Stimulated activated memory B cell treated with anti-CD40 and anti-IgM and Interleukin-4, amounts not matched to agents 10 μg/mL and 1 μg/mL and 100 μg/mL, for 72 hours (primary cell): ENCODE data around the gene HOXA3.
A peak's percentile ranks its signal among the peaks of the same experiment; 100 is the strongest.

Experiments used
- ATAC-seq: fragments of 150-1000 bp; cut with Tn5 transposase; 2 replicates; pipeline ENCODE4 v1.10.0; 2021
- H3K27ac Mint-ChIP-seq: one replicate; pipeline ENCODE4 v1.8.0; 2022; ENCODE audit warnings: mild to moderate bottlenecking, mixed read lengths
- H3K27me3 Mint-ChIP-seq: one replicate; pipeline ENCODE4 v1.8.0; 2022; ENCODE audit warnings: mixed read lengths
- H3K36me3 Mint-ChIP-seq: one replicate; pipeline ENCODE4 v1.8.0; 2022; ENCODE audit warnings: mixed read lengths
- H3K4me1 Mint-ChIP-seq: one replicate; pipeline ENCODE4 v1.8.0; 2022; ENCODE audit warnings: mixed read lengths
- H3K4me3 Mint-ChIP-seq: one replicate; pipeline ENCODE4 v1.8.0; 2022; ENCODE audit warnings: mild to moderate bottlenecking, moderate library complexity, mixed read lengths
- H3K9me3 Mint-ChIP-seq: one replicate; pipeline ENCODE4 v1.8.0; 2022; ENCODE audit warnings: mixed read lengths

Gene HOXA3

GRCh38 chr7:27165996-27166530 is 13.7 kb upstream of the HOXA3 start:
- peak overlapping the region; percentile 29 for H3K4me3 Mint-ChIP-seq
- peaks cover 76% of the 10 kb centered on the region for H3K27me3 Mint-ChIP-seq
- no peaks in the 10 kb centered on the region for H3K36me3 Mint-ChIP-seq
- no peak for ATAC-seq
- peaks cover 10% of the 10 kb centered on the region for H3K4me1 Mint-ChIP-seq
- no peaks in the 10 kb centered on the region for H3K9me3 Mint-ChIP-seq
- H3K27ac Mint-ChIP-seq: no peak overlapping the region

DNA sequence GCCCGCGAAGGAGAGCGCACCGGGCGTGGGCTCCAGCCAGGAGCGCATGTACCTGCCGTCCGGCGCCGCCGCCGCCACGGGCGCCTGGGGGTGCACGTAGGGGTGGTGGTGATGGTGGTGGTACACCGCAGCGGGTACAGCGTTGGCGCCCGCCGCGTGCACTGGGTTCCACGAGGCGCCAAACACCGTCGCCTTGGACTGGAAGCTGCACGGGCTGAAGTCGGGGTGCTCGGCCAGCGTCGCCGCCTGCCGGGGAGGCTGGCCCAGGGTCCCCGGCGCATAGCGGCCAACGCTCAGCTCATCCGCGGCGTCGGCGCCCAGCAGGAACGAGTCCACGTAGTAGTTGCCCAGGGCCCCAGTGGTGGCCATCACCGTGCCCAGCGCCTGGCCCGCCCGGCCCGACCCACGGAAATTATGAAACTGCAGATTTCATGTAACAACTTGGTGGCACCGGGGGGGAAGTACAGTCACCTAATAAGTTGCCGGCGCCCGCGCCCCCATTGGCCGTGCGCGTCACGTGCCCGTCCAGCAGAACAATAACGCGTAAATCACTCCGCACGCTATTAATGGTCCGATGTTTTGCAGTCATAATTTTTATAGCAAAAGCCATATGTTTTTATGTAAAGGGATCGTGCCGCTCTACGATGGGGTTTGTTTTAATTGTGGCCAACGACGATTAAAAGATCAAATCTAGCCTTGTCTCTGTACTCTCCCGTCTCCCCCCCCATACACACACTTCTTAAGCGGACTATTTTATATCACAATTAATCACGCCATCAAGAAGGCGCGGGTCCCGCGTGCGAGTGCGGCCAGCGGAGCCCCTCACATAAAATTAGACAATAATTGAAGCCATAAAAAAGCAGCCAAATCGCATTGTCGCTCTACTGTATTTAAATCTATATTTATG is 13.0 kb upstream of the HOXA3 start, which contains the start of gene HOXA9:
TSS of gene HOXA9 (minus strand) at position 449 of the 907 bp plus-strand sequence. CDS start at position 369, 80 bp downstream.
- Mint-ChIP-seq H3K4me1 (peaks cover 14% of the 10 kb centered on the region), H3K9me3 (no peaks in the 10 kb centered on the region), H3K27ac (no peak within 1 kb of the TSS), H3K27me3 (peaks cover 73% of the 10 kb centered on the region), H3K36me3 (no peaks in the 10 kb centered on the region), H3K4me3 (peak within 1 kb of the TSS; percentile 31)
- ATAC-seq: no peak

- peak overlapping the region; percentile 31 for H3K4me3 Mint-ChIP-seq
- peaks cover 76% of the 10 kb centered on the region for H3K27me3 Mint-ChIP-seq
- ATAC-seq: no peak
- no peaks in the 10 kb centered on the region for H3K36me3 Mint-ChIP-seq
- no peak overlapping the region for H3K27ac Mint-ChIP-seq
- H3K4me1 Mint-ChIP-seq: peaks cover 14% of the 10 kb centered on the region
- H3K9me3 Mint-ChIP-seq: no peaks in the 10 kb centered on the region
Observed at GRCh38 chr7:27164367-27165088, 12.1 kb upstream of the HOXA3 start.

- Mint-ChIP-seq H3K9me3 (no peaks in the 10 kb centered on the region), H3K36me3 (no peaks in the 10 kb centered on the region), H3K4me1 (peaks cover 14% of the 10 kb centered on the region), H3K4me3 (peak overlapping the region; percentile 9), H3K27ac (no peak overlapping the region), H3K27me3 (peaks cover 77% of the 10 kb centered on the region)
- ATAC-seq: no peak
Observed at GRCh38 chr7:27164045-27164366, 11.6 kb upstream of the HOXA3 start.

DNA sequence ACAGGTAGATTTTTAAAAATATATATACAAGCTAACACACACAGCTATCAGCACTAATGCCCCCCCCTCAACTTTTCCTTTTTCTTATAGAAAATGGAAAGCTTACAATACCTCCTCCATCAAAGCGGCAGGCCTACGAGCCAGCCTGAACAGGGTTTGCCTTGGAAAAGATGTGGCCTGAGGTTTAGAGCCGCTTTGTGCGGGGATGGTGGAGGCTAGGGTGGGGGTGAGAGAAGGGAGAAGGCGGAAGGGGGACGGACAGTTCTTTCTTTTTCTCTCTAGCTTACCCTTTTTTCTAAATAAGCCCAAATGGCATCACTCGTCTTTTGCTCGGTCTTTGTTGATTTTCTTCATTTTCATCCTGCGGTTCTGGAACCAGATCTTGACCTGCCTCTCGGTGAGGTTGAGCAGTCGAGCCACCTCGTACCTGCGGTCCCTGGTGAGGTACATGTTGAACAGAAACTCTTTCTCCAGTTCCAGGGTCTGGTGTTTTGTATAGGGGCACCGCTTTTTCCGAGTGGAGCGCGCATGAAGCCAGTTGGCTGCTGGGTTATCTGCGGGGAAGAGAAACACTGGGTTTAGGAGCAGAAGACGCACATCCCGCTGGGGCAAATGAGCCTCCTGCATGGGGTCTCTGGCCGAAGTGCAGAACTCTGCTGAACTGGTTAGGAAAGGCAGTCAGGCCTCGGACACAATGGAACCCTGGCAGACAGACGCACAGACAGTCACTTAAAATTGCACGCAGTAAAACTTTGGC is 11.1 kb upstream of the HOXA3 start:
- H3K27me3 Mint-ChIP-seq: peaks cover 77% of the 10 kb centered on the region
- no peak overlapping the region for H3K27ac Mint-ChIP-seq
- H3K36me3 Mint-ChIP-seq: no peaks in the 10 kb centered on the region
- no peaks in the 10 kb centered on the region for H3K9me3 Mint-ChIP-seq
- no peak for ATAC-seq
- H3K4me3 Mint-ChIP-seq: no peak overlapping the region
- H3K4me1 Mint-ChIP-seq: peaks cover 8% of the 10 kb centered on the region

GRCh38 chr7:27162561-27163287 is 10.3 kb upstream of the HOXA3 start:
- Mint-ChIP-seq H3K27ac (no peak overlapping the region), H3K9me3 (peaks cover 6% of the 10 kb centered on the region), H3K4me1 (peaks cover 11% of the 10 kb centered on the region), H3K4me3 (no peak overlapping the region), H3K36me3 (no peaks in the 10 kb centered on the region), H3K27me3 (peaks cover 77% of the 10 kb centered on the region)
- no peak for ATAC-seq

DNA sequence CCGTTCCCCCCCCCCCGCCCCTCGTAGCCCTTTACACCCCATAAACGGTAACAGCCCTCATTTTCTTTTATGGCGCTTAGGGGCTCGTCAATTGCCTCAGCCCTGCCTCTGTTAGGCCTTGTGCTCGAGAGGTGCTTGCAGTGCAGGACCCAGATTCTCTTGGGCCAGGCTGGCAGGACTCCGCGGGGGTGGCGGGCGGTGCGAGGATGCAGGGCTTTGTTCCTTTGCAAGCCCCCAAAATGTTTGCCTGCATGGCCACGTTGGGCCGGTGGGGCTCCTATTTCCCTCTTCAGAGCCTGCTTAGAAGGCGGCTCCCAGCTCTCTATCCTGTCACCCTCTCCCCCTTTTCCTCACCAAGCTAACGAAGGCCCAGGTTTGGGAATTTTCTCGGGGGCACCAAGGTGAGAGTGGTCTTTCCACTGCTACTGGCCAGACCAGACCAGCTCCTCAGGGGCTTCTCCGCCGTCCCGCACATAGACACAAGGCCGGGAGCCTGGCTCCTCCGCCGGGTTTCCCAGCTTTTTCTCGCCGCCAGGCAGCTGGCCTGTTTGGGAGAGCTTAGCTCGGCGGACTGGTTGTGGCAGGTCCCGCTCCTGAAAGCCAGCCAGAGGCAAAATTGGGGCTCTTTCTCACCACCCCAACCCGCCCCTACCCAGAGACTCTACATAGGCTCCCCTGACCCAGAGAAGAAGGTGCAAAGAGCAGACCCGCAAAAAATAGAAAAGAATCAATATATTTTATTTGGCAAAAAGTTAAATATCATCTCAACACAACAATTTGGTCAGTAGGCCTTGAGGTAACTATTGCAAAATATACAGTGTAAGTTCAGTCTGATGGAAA is 9.6 kb upstream of the HOXA3 start:
- Mint-ChIP-seq H3K9me3 (peaks cover 6% of the 10 kb centered on the region), H3K27ac (no peak overlapping the region), H3K36me3 (no peaks in the 10 kb centered on the region), H3K4me1 (peaks cover 13% of the 10 kb centered on the region), H3K27me3 (peaks cover 77% of the 10 kb centered on the region), H3K4me3 (peak overlapping the region; percentile 34)
- ATAC-seq: no peak

- Mint-ChIP-seq H3K4me3 (peak overlapping the region; percentile 74), H3K9me3 (peaks cover 6% of the 10 kb centered on the region), H3K36me3 (no peaks in the 10 kb centered on the region), H3K27ac (no peak overlapping the region), H3K27me3 (peaks cover 80% of the 10 kb centered on the region), H3K4me1 (peaks cover 13% of the 10 kb centered on the region)
- no peak for ATAC-seq
Observed at GRCh38 chr7:27161214-27161720, 8.9 kb upstream of the HOXA3 start.

DNA sequence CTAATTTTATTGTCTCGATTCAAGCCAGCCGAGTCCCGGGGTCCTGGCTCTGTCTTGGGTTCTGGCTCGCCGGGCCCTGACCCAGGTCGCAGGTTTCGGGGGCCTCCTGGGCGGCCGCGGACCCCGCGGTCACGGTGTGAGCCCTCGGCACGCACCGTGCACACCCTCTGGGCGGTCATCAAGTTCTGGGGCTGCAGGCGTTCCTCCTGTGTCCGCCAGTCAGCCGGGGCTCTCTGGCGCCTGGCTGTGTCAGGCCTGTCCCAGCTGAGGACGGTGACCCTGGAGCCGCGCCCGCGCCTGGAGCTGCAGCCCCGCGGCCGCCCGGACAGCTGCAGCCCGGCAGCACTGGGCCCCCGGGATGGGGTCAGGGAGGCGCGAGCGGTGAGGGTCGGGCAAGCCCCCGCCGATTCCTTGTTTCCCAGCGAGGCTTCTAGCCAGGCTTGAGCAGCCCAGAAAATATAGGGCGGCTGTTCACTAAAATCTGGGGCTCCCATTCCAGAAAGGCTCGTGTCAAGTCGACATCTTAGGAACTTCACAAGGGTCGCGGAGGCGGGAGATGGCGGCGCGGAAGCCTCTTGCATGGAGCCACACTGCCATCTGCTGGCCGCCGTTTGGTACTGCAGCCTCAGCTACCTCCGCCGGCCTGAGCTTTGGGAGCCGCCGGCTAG is 8.3 kb upstream of the HOXA3 start:
- H3K4me1 Mint-ChIP-seq: peaks cover 14% of the 10 kb centered on the region
- no peak overlapping the region for H3K27ac Mint-ChIP-seq

GRCh38 chr7:27160145-27160545 is 7.8 kb upstream of the HOXA3 start:
- peaks cover 19% of the 10 kb centered on the region for H3K4me1 Mint-ChIP-seq
- H3K4me3 Mint-ChIP-seq: peak overlapping the region; percentile 74
- H3K36me3 Mint-ChIP-seq: no peaks in the 10 kb centered on the region
- ATAC-seq: peak; percentile 48
- H3K27me3 Mint-ChIP-seq: peaks cover 92% of the 10 kb centered on the region
- peaks cover 6% of the 10 kb centered on the region for H3K9me3 Mint-ChIP-seq
- H3K27ac Mint-ChIP-seq: no peak overlapping the region

More for the DNA sequence above, 8.3 kb upstream of the HOXA3 start:
- H3K4me3 Mint-ChIP-seq: peak overlapping the region; percentile 74
- peaks cover 86% of the 10 kb centered on the region for H3K27me3 Mint-ChIP-seq
- no peaks in the 10 kb centered on the region for H3K36me3 Mint-ChIP-seq
- H3K9me3 Mint-ChIP-seq: peaks cover 6% of the 10 kb centered on the region
- peak; percentile 84 for ATAC-seq

- no peak for ATAC-seq
- peak overlapping the region; percentile 35 for H3K4me3 Mint-ChIP-seq
- H3K36me3 Mint-ChIP-seq: peaks cover 4% of the 10 kb centered on the region
- peaks cover 93% of the 10 kb centered on the region for H3K27me3 Mint-ChIP-seq
- H3K9me3 Mint-ChIP-seq: peaks cover 8% of the 10 kb centered on the region
- peaks cover 26% of the 10 kb centered on the region for H3K4me1 Mint-ChIP-seq
- no peak overlapping the region for H3K27ac Mint-ChIP-seq
Observed at GRCh38 chr7:27159266-27160144, 7.1 kb upstream of the HOXA3 start.

- no peak overlapping the region for H3K27ac Mint-ChIP-seq
- no peak overlapping the region for H3K4me3 Mint-ChIP-seq
- H3K36me3 Mint-ChIP-seq: peaks cover 4% of the 10 kb centered on the region
- peaks cover 93% of the 10 kb centered on the region for H3K27me3 Mint-ChIP-seq
- peaks cover 30% of the 10 kb centered on the region for H3K4me1 Mint-ChIP-seq
- H3K9me3 Mint-ChIP-seq: peaks cover 8% of the 10 kb centered on the region
- no peak for ATAC-seq
Observed at GRCh38 chr7:27158436-27159265, 6.3 kb upstream of the HOXA3 start.
